Measurements from ENCODE around the gene UQCRFS1. TPM values are rescaled to one million over a fixed set of nuclear protein-coding genes. Genes with fewer than 3 reads are reported as not detected.
"Not testable (repeated sequence)": the region's sequence is repeated elsewhere in the genome, so short reads cannot be mapped to it uniquely, and the experiment has no call there.

UQCRFS1 gene
- total RNA-seq = 38.1 TPM

DNA sequence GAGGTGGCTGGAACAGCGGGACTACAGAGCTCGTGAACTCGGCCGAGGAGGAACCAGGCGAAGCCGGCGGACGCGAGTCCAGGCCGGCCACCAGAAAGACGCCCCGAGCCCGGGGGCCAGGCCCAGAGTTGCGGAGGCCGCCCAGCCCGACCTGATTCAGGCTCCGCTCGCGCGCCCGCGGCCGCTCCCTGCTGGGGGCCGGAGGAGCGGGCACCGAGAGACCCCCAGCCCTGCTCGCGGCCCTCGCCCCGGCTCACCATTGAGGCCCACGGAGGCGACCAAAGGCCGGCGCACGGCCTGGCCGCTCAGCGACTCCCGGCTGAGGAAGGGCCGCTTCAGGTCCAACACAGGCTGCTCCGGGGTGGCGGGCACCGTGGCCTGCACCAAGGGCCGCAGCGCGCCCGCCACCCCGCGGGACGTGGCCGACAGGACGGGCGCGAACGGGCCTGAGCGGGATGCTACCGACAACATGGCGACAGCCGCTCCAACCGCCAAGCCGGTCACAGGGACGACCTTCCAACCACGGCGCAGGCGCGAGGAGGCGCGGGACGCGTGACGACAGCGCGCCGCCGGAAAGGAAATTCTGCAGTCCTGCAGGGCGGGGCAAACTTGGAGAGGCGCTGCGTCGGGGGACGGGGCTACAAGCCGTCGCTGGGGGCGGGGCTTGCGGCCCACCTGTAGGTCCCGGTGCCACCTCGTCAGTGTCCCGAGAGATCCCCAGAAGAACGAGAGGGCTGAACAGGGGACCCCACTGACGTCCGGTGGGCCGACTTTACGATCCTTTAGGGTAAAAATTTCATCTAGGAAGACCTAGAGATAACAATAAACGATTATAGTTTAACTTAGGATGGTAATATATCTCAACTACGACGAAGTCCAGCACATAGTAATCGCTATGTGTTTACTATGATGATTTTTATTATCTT lies at the start of gene UQCRFS1:
Gene UQCRFS1 (minus strand): TSS at position 504 of the 926 bp plus-strand sequence. CDS start 33 bp downstream, at position 471.
- Histone ChIP-seq H3K27me3 (ENCODE audit: insufficient read depth, low read length) (no peaks in the 10 kb centered on the region), H3K4me1 (ENCODE audit: insufficient read depth, low read length) (peaks cover 21% of the 10 kb centered on the region), H3K9me3 (ENCODE audit: low read depth, low read length) (no peaks in the 10 kb centered on the region), H3K4me3 (ENCODE audit: low read length) (peak within 1 kb of the TSS; percentile 92)

DNA sequence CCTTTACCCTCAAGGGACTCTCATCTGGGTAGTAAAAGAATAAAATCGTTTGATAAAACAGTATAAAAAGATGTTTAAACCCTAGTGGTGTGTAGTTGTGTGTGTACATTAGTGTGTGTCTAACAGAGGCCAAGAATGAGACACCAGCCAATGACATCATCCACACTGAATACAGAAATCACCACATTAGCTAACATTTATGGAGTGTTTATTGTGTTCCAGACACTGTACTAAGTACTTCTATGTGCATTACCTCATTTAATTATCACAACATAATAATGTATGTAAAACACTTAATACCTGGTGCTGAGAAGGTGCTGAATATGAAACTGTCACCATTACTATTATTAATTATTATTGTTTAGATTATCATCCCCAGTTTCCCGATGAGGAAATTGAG lies 49.1 kb upstream of the UQCRFS1 start:
- Histone ChIP-seq H3K27me3 (ENCODE audit: insufficient read depth, low read length) (no peaks in the 10 kb centered on the region), H3K9me3 (ENCODE audit: low read depth, low read length) (no peaks in the 10 kb centered on the region), H3K4me3 (ENCODE audit: low read length) (no peak overlapping the region), H3K4me1 (ENCODE audit: insufficient read depth, low read length) (peaks cover 9% of the 10 kb centered on the region)

DNA sequence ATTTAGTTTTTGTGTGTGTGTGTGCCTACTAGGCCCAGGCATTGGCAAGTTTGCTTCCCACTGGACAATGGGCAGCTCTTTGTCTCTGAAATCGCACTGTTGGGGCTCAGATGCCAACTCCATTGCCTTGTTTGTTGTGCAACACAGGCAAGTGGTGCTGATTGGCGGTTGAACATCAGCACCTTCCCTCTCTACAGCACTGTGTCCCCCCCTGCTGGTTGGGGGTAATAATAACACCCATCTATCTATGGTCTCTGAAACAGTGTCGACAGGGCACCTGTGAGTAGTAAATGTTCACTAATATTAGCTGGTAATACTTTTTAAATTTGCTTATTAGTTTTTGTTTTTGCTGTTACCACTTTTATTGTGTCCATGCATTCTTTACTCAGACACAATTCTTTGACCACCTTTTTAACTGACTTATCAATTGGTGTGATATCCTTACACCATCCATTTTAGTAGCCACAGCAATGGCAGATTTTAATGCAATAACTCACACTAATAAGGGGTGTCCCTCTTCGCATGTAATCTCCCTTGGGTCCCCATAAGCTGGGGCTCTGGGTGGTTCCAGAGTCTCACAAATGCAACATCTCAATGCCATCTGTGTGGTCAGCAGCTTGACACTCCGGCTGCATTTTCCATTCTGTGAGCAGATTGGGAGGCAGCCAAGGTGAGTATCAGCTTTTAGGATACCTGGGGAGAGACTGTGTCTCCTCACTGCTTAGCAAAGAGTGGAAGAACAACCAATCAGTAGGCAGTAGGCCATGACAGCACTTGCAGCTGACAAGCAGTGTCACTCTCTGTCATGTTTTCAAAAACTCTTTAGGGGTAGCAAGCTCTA lies 47.7 kb upstream of the UQCRFS1 start:
- Histone ChIP-seq H3K4me3 (ENCODE audit: low read length) (no peak overlapping the region), H3K27me3 (ENCODE audit: insufficient read depth, low read length) (no peaks in the 10 kb centered on the region), H3K9me3 (ENCODE audit: low read depth, low read length) (no peaks in the 10 kb centered on the region), H3K4me1 (ENCODE audit: insufficient read depth, low read length) (peaks cover 9% of the 10 kb centered on the region)

DNA sequence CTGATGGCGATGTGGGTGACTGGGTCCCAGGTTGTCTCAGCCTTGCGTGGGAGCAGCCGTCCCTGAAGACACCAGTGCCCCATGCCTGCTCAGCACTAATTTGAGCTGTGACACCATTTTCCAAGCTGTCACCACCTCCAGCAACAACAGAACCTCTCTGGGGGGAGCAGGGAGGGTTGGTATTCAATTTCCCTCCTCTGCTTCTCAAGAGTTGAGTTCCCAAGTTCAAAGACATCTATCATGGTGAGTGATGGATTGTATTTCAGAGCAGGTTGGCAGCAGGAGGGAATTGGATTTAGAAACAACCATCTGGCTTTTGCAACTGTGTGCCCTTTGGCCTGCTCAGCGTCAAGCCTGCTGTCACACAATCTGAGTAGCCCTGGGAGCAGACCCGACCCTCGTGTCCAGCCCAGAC lies 46.9 kb upstream of the UQCRFS1 start:
- H3K4me1 ChIP-seq (ENCODE audit: insufficient read depth, low read length) = peaks cover 9% of the 10 kb centered on the region
- no peaks in the 10 kb centered on the region for H3K27me3 ChIP-seq (ENCODE audit: insufficient read depth, low read length)
- no peak overlapping the region for H3K4me3 ChIP-seq (ENCODE audit: low read length)
- no peaks in the 10 kb centered on the region for H3K9me3 ChIP-seq (ENCODE audit: low read depth, low read length)

DNA sequence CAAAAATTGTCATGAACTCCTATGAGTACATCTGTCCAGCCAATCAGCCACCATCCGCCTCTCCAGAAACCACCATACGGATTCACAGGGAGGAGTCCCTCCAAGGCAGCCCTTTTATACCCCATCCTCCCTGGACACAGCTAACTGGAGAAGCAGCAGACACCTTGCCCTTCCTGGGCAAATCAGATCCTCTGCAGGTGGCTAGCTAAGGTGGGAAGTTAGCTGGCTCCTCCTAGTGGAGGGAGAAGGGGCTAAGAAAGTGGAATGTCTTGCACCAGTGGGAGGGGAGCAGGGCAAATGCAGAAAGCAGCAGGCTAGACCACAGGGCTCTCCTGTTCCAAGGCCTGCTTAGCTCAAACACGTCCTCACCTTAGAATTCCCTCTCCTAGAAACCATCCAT lies 46.2 kb upstream of the UQCRFS1 start:
- H3K4me1 ChIP-seq (ENCODE audit: insufficient read depth, low read length) = peaks cover 9% of the 10 kb centered on the region
- no peaks in the 10 kb centered on the region for H3K27me3 ChIP-seq (ENCODE audit: insufficient read depth, low read length)
- H3K4me3 ChIP-seq (ENCODE audit: low read length) = no peak overlapping the region
- H3K9me3 ChIP-seq (ENCODE audit: low read depth, low read length) = no peaks in the 10 kb centered on the region

DNA sequence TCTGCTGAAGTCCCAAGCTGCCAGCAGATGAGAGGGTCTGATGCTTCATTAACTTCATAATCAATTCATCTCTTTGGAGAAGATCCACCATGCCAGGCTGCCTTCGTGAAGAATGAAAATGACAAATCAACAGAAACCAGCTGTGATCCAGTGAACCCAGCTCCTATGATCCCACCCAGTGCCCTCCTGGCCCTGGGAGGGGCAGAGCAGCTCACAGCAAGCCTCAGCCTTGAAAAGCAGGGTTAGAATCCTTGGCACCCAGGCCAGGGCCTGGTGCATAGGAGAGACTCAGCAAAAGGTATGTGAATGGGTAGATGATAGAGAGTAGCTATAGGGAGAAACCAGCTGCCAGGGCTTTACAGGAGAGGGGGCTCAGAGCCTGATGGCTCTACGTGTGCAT lies 43.6 kb upstream of the UQCRFS1 start:
- H3K4me3 ChIP-seq (ENCODE audit: low read length) = no peak overlapping the region
- H3K9me3 ChIP-seq (ENCODE audit: low read depth, low read length) = no peaks in the 10 kb centered on the region
- H3K27me3 ChIP-seq (ENCODE audit: insufficient read depth, low read length) = no peaks in the 10 kb centered on the region
- H3K4me1 ChIP-seq (ENCODE audit: insufficient read depth, low read length) = no peaks in the 10 kb centered on the region

DNA sequence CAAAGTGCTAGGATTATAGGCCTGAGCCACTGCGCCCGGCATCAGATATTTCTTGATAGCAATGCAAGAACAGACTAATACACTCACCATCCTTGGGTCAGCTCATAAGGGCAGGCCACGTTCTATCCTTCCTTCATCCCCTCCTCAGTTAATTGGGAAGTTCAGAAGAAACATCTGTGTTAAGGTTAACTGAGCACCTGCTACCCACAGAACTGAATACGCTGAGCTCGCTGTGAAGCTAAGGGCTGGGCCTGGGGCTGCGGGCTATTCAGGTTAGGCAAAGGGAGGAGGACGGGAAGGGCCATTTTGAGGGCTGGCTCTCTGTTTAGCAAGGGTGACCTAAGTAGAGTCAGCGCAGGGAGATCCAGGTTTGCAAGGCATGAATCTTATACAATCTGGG lies 43.0 kb upstream of the UQCRFS1 start:
- H3K27me3 ChIP-seq (ENCODE audit: insufficient read depth, low read length) = no peaks in the 10 kb centered on the region
- H3K9me3 ChIP-seq (ENCODE audit: low read depth, low read length) = no peaks in the 10 kb centered on the region
- no peak overlapping the region for H3K4me3 ChIP-seq (ENCODE audit: low read length)
- no peaks in the 10 kb centered on the region for H3K4me1 ChIP-seq (ENCODE audit: insufficient read depth, low read length)

DNA sequence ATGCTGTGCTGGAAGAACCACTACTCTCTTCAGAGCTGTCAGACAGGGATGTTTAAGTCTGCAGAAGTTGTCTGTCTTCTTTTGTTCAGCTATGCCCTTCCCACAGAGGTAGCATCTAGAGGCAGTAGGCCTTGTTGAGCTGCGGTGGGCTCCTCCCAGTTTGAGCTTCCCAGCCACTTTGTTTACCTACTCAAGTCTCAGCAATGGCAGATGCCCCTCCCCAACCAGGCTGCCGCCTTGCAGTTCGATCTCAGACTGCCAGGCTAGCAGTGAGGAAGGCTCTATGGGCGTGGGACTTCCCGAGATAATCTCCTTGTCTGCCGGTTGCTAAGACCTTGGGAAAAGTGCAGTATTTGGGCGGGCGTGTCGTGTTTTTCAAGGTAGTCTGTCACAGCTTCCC lies 42.1 kb upstream of the UQCRFS1 start:
- no peak overlapping the region for H3K4me3 ChIP-seq (ENCODE audit: low read length)
- H3K27me3 ChIP-seq (ENCODE audit: insufficient read depth, low read length) = no peaks in the 10 kb centered on the region
- H3K4me1 ChIP-seq (ENCODE audit: insufficient read depth, low read length) = no peaks in the 10 kb centered on the region
- no peaks in the 10 kb centered on the region for H3K9me3 ChIP-seq (ENCODE audit: low read depth, low read length)

DNA sequence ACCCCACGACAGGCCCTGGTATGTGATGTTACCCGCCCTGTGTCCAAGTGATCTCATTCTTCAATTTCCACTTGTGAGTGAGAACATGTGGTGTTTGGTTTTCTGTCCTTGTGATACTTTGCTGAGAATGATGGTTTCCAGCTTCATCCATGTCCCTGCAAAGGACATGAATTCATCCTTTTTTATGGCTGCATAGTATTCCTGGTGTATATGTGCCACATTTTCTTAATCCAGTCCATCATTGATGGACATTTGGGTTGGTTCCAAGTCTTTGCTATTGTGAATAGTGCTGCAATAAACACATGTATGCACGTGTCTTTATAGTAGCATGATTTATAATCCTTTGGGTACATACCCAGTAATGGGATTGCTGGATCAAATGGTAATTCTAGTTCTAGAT lies 36.8 kb upstream of the UQCRFS1 start:
- H3K4me3 ChIP-seq (ENCODE audit: low read length); H3K27me3 ChIP-seq (ENCODE audit: insufficient read depth, low read length); H3K9me3 ChIP-seq (ENCODE audit: low read depth, low read length); H3K4me1 ChIP-seq (ENCODE audit: insufficient read depth, low read length): not testable (repeated sequence)

DNA sequence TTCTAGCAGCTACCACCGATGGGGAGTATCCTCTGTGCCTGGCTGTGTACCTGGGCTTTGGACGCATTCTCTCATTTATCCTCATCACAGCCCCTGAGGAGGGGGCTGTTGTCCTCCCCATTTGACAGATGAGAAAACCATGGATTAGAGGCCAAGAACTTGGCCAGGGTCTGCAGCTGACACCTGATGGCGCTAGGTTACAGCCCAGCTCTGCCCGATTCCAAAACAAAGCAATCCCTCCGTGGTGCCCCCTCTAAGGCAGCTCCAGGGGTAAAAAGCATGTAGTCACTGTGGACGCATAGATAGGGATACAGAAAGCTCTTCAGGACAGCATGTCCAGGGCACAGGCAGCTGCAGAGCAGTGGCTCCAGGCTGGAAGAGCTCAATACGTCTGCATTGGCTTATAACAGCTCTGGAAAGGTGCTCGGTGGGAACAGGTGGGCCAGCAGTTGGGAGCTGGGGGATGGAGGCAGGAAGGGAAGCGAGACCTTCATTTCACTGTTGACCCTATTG lies 35.4 kb upstream of the UQCRFS1 start:
- no peaks in the 10 kb centered on the region for H3K27me3 ChIP-seq (ENCODE audit: insufficient read depth, low read length)
- H3K4me1 ChIP-seq (ENCODE audit: insufficient read depth, low read length) = no peaks in the 10 kb centered on the region
- no peak overlapping the region for H3K4me3 ChIP-seq (ENCODE audit: low read length)
- H3K9me3 ChIP-seq (ENCODE audit: low read depth, low read length) = no peaks in the 10 kb centered on the region

DNA sequence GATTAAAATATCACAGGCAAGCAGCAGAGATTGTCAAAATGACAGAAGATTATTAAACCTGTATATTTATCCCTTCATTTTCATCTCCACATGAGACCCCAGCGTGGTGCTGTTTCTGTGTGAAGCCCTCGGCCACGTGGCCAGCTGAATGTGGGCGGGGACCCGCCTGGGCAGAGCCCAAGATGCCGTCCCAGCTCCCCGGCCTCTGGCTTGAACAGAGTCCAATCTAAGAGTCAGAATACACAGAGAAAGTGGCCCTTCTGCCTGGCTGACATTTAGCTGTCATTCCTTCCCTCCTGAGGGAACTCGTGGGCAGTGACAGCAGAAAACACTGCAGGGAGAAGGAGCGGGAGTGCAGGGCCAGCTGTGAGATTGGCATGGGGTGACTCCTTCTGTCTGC lies 34.9 kb upstream of the UQCRFS1 start:
- no peaks in the 10 kb centered on the region for H3K4me1 ChIP-seq (ENCODE audit: insufficient read depth, low read length)
- no peaks in the 10 kb centered on the region for H3K27me3 ChIP-seq (ENCODE audit: insufficient read depth, low read length)

DNA sequence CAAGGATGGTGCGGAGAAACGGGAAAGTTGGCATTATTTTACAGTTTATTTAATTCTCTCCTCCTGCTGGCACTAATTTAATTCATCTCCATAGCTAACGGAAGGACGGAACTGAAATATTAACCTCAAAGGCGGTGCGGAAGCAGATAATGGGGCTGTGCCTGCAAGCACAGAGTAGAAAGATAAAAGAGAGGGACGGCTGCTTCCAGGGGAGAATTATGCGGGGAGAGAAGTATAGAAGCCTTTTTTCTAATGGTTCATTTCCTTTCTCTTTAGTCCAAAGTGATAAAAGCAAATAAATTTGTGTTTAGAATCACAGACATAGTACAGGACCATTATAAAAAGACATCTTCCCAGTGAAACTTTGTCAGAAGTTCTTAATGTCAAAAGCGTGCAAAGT lies 34.5 kb upstream of the UQCRFS1 start:
- Histone ChIP-seq H3K9me3 (ENCODE audit: low read depth, low read length) (no peaks in the 10 kb centered on the region), H3K4me3 (ENCODE audit: low read length) (no peak overlapping the region), H3K27me3 (ENCODE audit: insufficient read depth, low read length) (no peaks in the 10 kb centered on the region), H3K4me1 (ENCODE audit: insufficient read depth, low read length) (no peaks in the 10 kb centered on the region)

More for the DNA sequence above, 34.9 kb upstream of the UQCRFS1 start:
- no peaks in the 10 kb centered on the region for H3K9me3 ChIP-seq (ENCODE audit: low read depth, low read length)
- no peak overlapping the region for H3K4me3 ChIP-seq (ENCODE audit: low read length)

DNA sequence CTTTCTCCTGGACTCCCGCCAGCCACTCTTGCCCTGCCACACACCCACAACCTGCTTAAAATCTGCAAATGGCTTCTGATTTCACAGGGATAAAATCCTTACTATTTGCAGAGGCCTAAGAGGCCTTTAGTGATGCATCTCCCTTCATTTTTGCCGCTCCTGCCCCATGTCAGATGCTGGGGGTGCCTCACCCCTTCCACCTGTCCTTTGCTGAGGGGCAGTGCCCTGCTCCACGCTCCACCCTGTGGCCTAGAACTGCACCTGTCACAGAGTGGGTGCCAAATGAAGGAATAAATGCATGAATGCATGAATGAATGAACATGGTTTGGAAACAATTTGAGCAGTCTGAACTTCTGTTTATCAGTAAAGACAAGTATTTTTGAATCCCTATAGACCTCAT lies 34.1 kb upstream of the UQCRFS1 start:
- Histone ChIP-seq H3K4me1 (ENCODE audit: insufficient read depth, low read length) (no peaks in the 10 kb centered on the region), H3K4me3 (ENCODE audit: low read length) (no peak overlapping the region), H3K9me3 (ENCODE audit: low read depth, low read length) (no peaks in the 10 kb centered on the region), H3K27me3 (ENCODE audit: insufficient read depth, low read length) (no peaks in the 10 kb centered on the region)

DNA sequence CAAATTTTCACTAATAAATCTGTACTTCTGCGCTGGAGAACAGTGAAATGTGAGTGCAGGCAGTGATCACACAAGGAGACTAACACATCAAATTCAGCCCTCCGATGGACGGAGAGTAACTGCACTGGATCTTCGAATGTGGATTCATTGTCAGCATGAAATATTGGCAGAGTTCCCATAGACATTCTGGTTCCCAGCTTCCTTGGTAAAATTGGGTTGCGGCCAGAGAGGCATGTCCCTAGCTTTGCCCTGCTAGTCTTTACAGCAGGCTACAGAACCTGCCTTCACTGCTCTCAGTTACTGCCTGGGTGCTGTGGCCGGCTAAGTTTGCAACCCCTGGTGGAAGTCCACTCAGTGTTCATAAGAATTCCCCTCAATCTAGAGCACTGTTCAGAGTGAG lies 32.3 kb upstream of the UQCRFS1 start:
- H3K4me3 ChIP-seq (ENCODE audit: low read length) = no peak overlapping the region
- no peaks in the 10 kb centered on the region for H3K4me1 ChIP-seq (ENCODE audit: insufficient read depth, low read length)

DNA sequence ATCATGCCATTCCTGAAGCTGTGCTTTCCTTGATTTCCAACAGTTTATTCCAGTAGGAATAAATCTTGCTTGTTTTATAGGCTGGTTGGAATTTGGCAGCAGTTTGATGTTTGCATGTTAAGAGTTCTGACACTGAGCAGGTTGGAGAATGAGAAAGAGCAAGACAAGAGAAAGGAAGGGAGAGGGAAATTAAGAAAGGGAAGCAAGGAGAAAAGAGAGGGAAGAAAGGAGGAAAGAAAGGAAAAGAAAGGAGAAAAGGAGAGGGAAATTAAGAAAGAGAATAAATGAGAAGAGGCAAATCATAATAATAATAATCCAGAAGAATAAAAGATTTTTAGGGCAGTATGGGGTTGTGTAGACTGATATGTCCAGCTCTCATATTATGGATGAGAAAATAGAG lies 28.4 kb upstream of the UQCRFS1 start:
- Histone ChIP-seq H3K9me3 (ENCODE audit: low read depth, low read length) (no peaks in the 10 kb centered on the region), H3K4me1 (ENCODE audit: insufficient read depth, low read length) (no peaks in the 10 kb centered on the region), H3K27me3 (ENCODE audit: insufficient read depth, low read length) (no peaks in the 10 kb centered on the region), H3K4me3 (ENCODE audit: low read length) (no peak overlapping the region)

More for the DNA sequence above, 32.3 kb upstream of the UQCRFS1 start:
- H3K27me3 ChIP-seq (ENCODE audit: insufficient read depth, low read length) = no peaks in the 10 kb centered on the region
- no peaks in the 10 kb centered on the region for H3K9me3 ChIP-seq (ENCODE audit: low read depth, low read length)

All from mononuclear cell (primary cell).